HepG2 (cell line): Measurements from ENCODE around the gene ANKRD17. TPM values are rescaled to one million over a fixed set of nuclear protein-coding genes. Genes with fewer than 3 reads are reported as not detected.

Source experiments
- ATAC-seq: fragments of 200-7000 bp; cut with Tn5 transposase; 3 replicates; pipeline ENCODE4 v1.9.1; 2020; ENCODE audit warnings: mild to moderate bottlenecking, moderate library complexity
- BruUV-seq: library from RNA; stranded (reverse); fragments of 400-500 nt; replicated peaks from 2 replicates; lab custom pipeline; 2021; lab: Mats Ljungman, UMichigan
- CTCF ChIA-PET: fragments of 300-600 bp; formaldehyde crosslinking; extraction: SDS; loops from one replicate; lab custom pipeline; 2021; ENCODE audit warnings: low total read pairs, inconsistent platforms, low intra/inter-chr PET ratio; lab: Yijun Ruan, JAX
- POLR2A ChIA-PET: fragments of 350-600 bp; sonication (Branson Sonifier 250); formaldehyde crosslinking; loops from one replicate; lab custom pipeline; 2020; ENCODE audit warnings: antibody characterized with exemption, inconsistent platforms; lab: Yijun Ruan, JAX
- DNase-seq: peaks from one replicate; pipeline ENCODE4 v3.0.0-alpha.2; 2015; ENCODE audit warnings: low spot score
- FAIRE-seq: peaks from 3 replicates; lab custom pipeline; 2011; peaks lifted over from hg19 to GRCh38; lab: Jason Lieb, UNC
- H2AFZ ChIP-seq: one replicate; pipeline ENCODE4 v1.6.1; 2011; ENCODE audit warnings: low read length, inconsistent platforms
- H3K27ac ChIP-seq: fragments of 300-600 bp; 3 replicates; pipeline ENCODE4 v1.8.0; 2011; ENCODE audit warnings: mixed run types, mild to moderate bottlenecking, mixed read lengths, low read length, inconsistent platforms; ENCODE audit not compliant: insufficient read depth; ENCODE audit errors: extremely low read length
- H3K27me3 ChIP-seq, 2 experiments: fragments of 200-600 bp in 1 of 2; 2 replicates in 1 of 2; 3 replicates in 1 of 2; pipeline versions ENCODE4 v1.6.0 to v1.8.0; 2011; ENCODE audit warnings: low read length in 2 of 2, mild to moderate bottlenecking in 2 of 2, moderate library complexity in 2 of 2, inconsistent platforms in 1 of 2; ENCODE audit not compliant: insufficient read depth in 2 of 2, control insufficient read depth in 1 of 2
- H3K36me3 ChIP-seq, 2 experiments: fragments of 200-600 bp in 1 of 2; replicated peaks in 1 of 2; 2 replicates in 1 of 2; 3 replicates in 1 of 2; pipeline versions ENCODE4 v1.5.1 to v1.8.0; 2011; ENCODE audit warnings: low read length in 2 of 2, inconsistent platforms in 1 of 2; ENCODE audit not compliant: insufficient read depth in 2 of 2, control insufficient read depth in 1 of 2
- H3K4me1 ChIP-seq: 2 replicates; pipeline ENCODE4 v1.5.1; 2012; ENCODE audit warnings: low read length, inconsistent platforms; ENCODE audit not compliant: insufficient read depth
- H3K4me2 ChIP-seq: 2 replicates; pipeline ENCODE4 v1.6.0; 2011; ENCODE audit warnings: low read depth, low read length, inconsistent platforms
- H3K4me3 ChIP-seq, 3 experiments: fragments of 200-600 bp in 1 of 3; sonication (generic), shearing (Covaris generic) in 1 of 3; replicated peaks in 1 of 3; 2 replicates each; pipeline ENCODE4 v1.5.1; 2011 to 2016; ENCODE audit warnings: low read length in 3 of 3, inconsistent platforms in 2 of 3, low read depth in 2 of 3, mild to moderate bottlenecking in 2 of 3, control low read depth in 1 of 3, mixed read lengths in 1 of 3; ENCODE audit not compliant: insufficient read depth in 1 of 3
- H3K79me2 ChIP-seq: one replicate; pipeline ENCODE4 v1.6.1; 2011; ENCODE audit warnings: low read length, inconsistent platforms; ENCODE audit not compliant: insufficient read depth
- H3K9ac ChIP-seq: 2 replicates; pipeline ENCODE4 v1.6.0; 2011; ENCODE audit warnings: mild to moderate bottlenecking, low read depth, low read length, inconsistent platforms; ENCODE audit not compliant: insufficient read depth
- H3K9me3 ChIP-seq: 2 replicates; pipeline ENCODE4 v1.5.1; 2012; ENCODE audit warnings: mild to moderate bottlenecking, low read length
- H4K20me1 ChIP-seq: 2 replicates; pipeline ENCODE4 v1.6.0; 2011; ENCODE audit warnings: inconsistent platforms, mild to moderate bottlenecking, low read length, moderate library complexity; ENCODE audit not compliant: insufficient read depth
- ATM ChIP-seq: fragments of 450-650 bp; IDR thresholded peaks from 2 replicates; pipeline ENCODE4 v1.7.1; 2017; ENCODE audit warnings: mild to moderate bottlenecking, borderline replicate concordance
- POLR2A ChIP-seq, 2 experiments: IDR thresholded peaks; 2 replicates each; pipeline ENCODE4 v1.6.1; 2011; ENCODE audit warnings: low read depth in 2 of 2, low read length in 2 of 2, mild to moderate bottlenecking in 1 of 2, moderate library complexity in 1 of 2; ENCODE audit not compliant: insufficient read depth in 1 of 2
- POLR2AphosphoS2 ChIP-seq: IDR thresholded peaks from 2 replicates; pipeline ENCODE4 v1.6.1; 2011; ENCODE audit warnings: low read depth, low read length, improper control_type of control experiment
- RBM22 ChIP-seq: fragments of 200-400 bp; formaldehyde crosslinking; optimal IDR thresholded peaks from 2 replicates; pipeline ENCODE3; 2017; ENCODE audit warnings: mild to moderate bottlenecking, low read length, moderate library complexity
- ZBTB20 ChIP-seq: sonication (generic); formaldehyde crosslinking; IDR thresholded peaks from 2 replicates; pipeline ENCODE4 v1.8.1; 2023; ENCODE audit warnings: missing genetic modification reagents, low read depth, mild to moderate bottlenecking, borderline replicate concordance
- ZNF33B ChIP-seq: sonication (generic); formaldehyde crosslinking; IDR thresholded peaks from 2 replicates; pipeline ENCODE4 v1.5.1; 2020; ENCODE audit warnings: mild to moderate bottlenecking, missing genetic modification reagents
- ZNF609 ChIP-seq: sonication (generic); formaldehyde crosslinking; IDR thresholded peaks from 2 replicates; pipeline ENCODE4 v1.4.0; 2020; ENCODE audit warnings: mild to moderate bottlenecking, missing genetic modification reagents, borderline replicate concordance
- WGBS: methylation state at CpG from one replicate; pipeline ENCODE4 v1.1.6; 2017; ENCODE audit warnings: low lambda C conversion rate; 5-methylcytosine and 5-hydroxymethylcytosine counted together
- in situ Hi-C: cut with HindIII; loops from 2 replicates; pipeline ENCODE4 v1.10.0; 2017; ENCODE audit warnings: low pct_unique_long_range_greater_than_20kb; ENCODE audit not compliant: extremely low pct_ligation_motif_present
- intact Hi-C: fragments of 100-400 bp; cut with micrococcal nuclease; formaldehyde crosslinking; loops from one replicate; pipeline ENCODE4 v1.10.0; 2022; ENCODE audit not compliant: unreplicated experiment
- polyA plus RNA-seq, 8 experiments: library from polyadenylated mRNA; depleted of rRNA in 3 of 8; stranded (reverse) in 7 of 8; unstranded in 1 of 8; fragments of >200 nt; fragmentation: Illumina TruSeq in 4 of 8; extraction: Trizol in 4 of 8; gene quantifications; 2 replicates each; pipeline versions ENCODE4 v1.2.1 to v1.2.3, GENCODE V29; 2011 to 2016; ENCODE audit warnings: low read depth in 4 of 8, missing spikeins in 1 of 8, mixed read lengths in 1 of 8; ENCODE audit not compliant: insufficient read depth in 1 of 8
- total RNA-seq, 5 experiments: library from RNA; depleted of rRNA; stranded (reverse); fragments of >200 nt; fragmentation: Illumina TruSeq; extraction: Trizol; gene quantifications; 2 replicates each; pipeline ENCODE4 v1.2.3, GENCODE V29; 2016; ENCODE audit warnings: low read depth in 1 of 5

Gene ANKRD17
- total and polyA plus RNA-seq, 2 of the 13 experiments (the other 11 are each of a cell fraction or from before 2014, with no cell fraction given): 55.7 to 61.1 TPM

DNA sequence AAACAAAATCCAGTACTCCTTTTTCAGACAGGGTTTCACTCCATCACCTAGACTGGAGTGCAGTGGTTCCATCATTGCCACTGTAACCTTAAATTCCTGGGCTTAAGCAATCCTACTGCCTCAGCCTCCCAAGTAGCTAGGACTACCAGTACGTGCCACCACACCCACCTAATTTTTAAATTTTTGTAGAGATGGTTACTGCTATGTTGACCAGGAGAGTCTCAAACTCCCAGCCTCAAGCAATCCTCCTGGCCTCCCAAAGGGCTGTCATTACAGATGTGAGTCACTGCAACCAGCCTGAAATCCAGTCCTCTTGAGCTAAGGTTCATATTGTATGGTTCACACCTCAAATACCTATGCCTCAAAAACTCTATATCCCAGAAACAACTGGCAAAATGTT lies 22.4 kb downstream of the ANKRD17 start (continued):
- TF ChIP-seq ZNF609 (CRISPR knock-in tag) (no peak), POLR2AphosphoS2 (no peak)
- TF ChIP-seq, all 625 proteins: peak for 0

DNA sequence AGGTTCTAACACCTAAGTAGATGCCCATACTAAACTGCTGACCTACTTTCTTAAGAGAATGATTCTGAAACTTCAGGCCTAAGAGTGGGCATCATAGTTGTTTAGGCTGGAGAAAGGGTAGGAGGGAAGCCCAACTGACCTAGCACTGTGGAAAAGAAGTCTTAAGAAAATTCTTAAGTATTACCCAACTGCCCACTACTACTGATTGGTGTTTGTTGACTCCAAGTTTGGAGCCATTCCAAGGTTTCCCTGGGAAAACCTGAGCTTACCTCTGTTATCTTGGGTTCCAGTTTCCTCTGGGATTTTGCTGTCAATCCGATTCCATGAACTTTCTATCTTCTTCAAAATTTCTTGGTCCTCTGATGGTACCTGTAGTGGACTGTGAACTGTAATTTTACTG lies 23.9 kb downstream of the ANKRD17 start:
- in situ Hi-C loops (no loop called here), intact Hi-C loops (loop anchor here (5.0 kb wide), 1 partner anchor 37 kb away; no protein-coding TSS in a partner anchor)
- Histone ChIP-seq H3K27ac (no peak overlapping the region), H3K27me3 (no peaks in the 10 kb centered on the region), H3K4me3 (no peak overlapping the region), H3K9me3 (no peaks in the 10 kb centered on the region), H2AFZ (no peak overlapping the region), H3K36me3 (peaks cover 9 to 53% of the 10 kb centered on the region in 2 experiments), H3K4me1 (peaks cover 10% of the 10 kb centered on the region), H3K9ac (no peak overlapping the region)
- FAIRE-seq: no peak
- no peak for DNase-seq
- POLR2A ChIA-PET: no interaction called here
- CTCF ChIA-PET: no interaction called here
- TF ChIP-seq POLR2A (IDR thresholded peaks at IDR 0.05; ENCODE audit: insufficient read depth in 1 of 2, low read depth in 2 of 2, low read length in 2 of 2) (no peak), ATM (no peak), ZBTB20 (no peak), RBM22 (peak; percentile 50), ZNF33B (no peak)
- TF ChIP-seq, all 625 proteins: peak for 1
- Histone ChIP-seq H3K4me2 (no peak overlapping the region), H3K79me2 (peaks cover 89% of the 10 kb centered on the region), H4K20me1 (peaks cover 45% of the 10 kb centered on the region)
- no peak for ATAC-seq
- BruUV-seq: no TSS peak
- WGBS: 100% methylated on average over 1 of the region's 1 CpG
